HepG2 (cell line): ENCODE measurements around the gene TRRAP.

Experiments
- CTCF ChIP-seq: sonication (generic); formaldehyde crosslinking; IDR thresholded peaks from 2 replicates; pipeline ENCODE4 v1.5.0; 2020; ENCODE audit warnings: mild to moderate bottlenecking, missing genetic modification reagents, moderate library complexity
- NCOA1 ChIP-seq: sonication (generic); formaldehyde crosslinking; IDR thresholded peaks from 2 replicates; pipeline ENCODE4 v1.9.0; 2021; ENCODE audit warnings: missing genetic modification reagents
- PCBP1 ChIP-seq: fragments of 200-400 bp; formaldehyde crosslinking; IDR thresholded peaks from 2 replicates; pipeline ENCODE4 v1.6.1; 2017; ENCODE audit warnings: mild to moderate bottlenecking, low read depth, low read length, borderline replicate concordance
- POLR2A ChIP-seq, 2 experiments: IDR thresholded peaks; 2 replicates each; pipeline ENCODE4 v1.6.1; 2011; ENCODE audit warnings: low read depth in 2 of 2, low read length in 2 of 2, mild to moderate bottlenecking in 1 of 2, moderate library complexity in 1 of 2; ENCODE audit not compliant: insufficient read depth in 1 of 2
- TFDP2 ChIP-seq: sonication (generic); formaldehyde crosslinking; IDR thresholded peaks from 2 replicates; pipeline ENCODE4 v1.4.0; 2020; ENCODE audit warnings: missing genetic modification reagents
- ZNF44 ChIP-seq: sonication (generic); formaldehyde crosslinking; IDR thresholded peaks from 2 replicates; pipeline ENCODE4 v1.5.1; 2020; ENCODE audit warnings: mild to moderate bottlenecking, missing genetic modification reagents
- ZNF460 ChIP-seq: sonication (generic); formaldehyde crosslinking; IDR thresholded peaks from 2 replicates; pipeline ENCODE4 v1.5.1; 2020; ENCODE audit warnings: missing genetic modification reagents, mild to moderate bottlenecking, borderline replicate concordance

- TF ChIP-seq PCBP1 (no peak), POLR2A (IDR thresholded peaks at IDR 0.05; ENCODE audit: insufficient read depth in 1 of 2, low read depth in 2 of 2, low read length in 2 of 2) (no peak), NCOA1 (no peak), CTCF (CRISPR knock-in tag) (no peak), TFDP2 (no peak), ZNF44 (no peak), ZNF460 (CRISPR knock-in tag) (no peak)
These were observed 125.9 kb downstream of the TRRAP start for GRCh38 chr7:99004216-99004615.
